ENCODE results near the gene ATRNL1. TPM values are rescaled to one million over a fixed set of nuclear protein-coding genes. Genes with fewer than 3 reads are reported as not detected.

ATRNL1 gene
- total and polyA plus RNA-seq, 4 donors: 0.40 to 26.9 (median 5.3) TPM

- no peak for DNase-seq (ENCODE audit: low spot score)
- H3K27me3 ChIP-seq (ENCODE audit: control insufficient read depth in 4 of 4, insufficient read depth in 4 of 4, low read length in 3 of 4): no peaks in the 10 kb centered on the region
- no peak for TF ChIP-seq HNF4G (IDR thresholded peaks at IDR 0.05)
- no peak for TF ChIP-seq TAF1 (conservative IDR thresholded peaks at IDR 0.05)
- TF ChIP-seq RXRA (IDR thresholded peaks at IDR 0.05): no peak
- TF ChIP-seq HNF4A (conservative IDR thresholded peaks at IDR 0.05): no peak
- no peak for TF ChIP-seq FOXA2 (IDR thresholded peaks at IDR 0.05)
- TF ChIP-seq YY1 (IDR thresholded peaks at IDR 0.05): no peak
- TF ChIP-seq EGR1 (IDR thresholded peaks at IDR 0.05; ENCODE audit: low read depth in 2 of 2): no peak
- TF ChIP-seq CTCF (IDR thresholded peaks at IDR 0.05; ENCODE audit: low read depth, low read length, missing input control): no peak
- no peak for TF ChIP-seq GABPA (IDR thresholded peaks at IDR 0.05 in 1 of 2, conservative IDR thresholded peaks at IDR 0.05 in 1 of 2)
- TF ChIP-seq RAD21 (IDR thresholded peaks at IDR 0.05): no peak
- no peak for TF ChIP-seq SP1 (IDR thresholded peaks at IDR 0.05)
- TF ChIP-seq MAX (IDR thresholded peaks at IDR 0.05): no peak
- no peak for TF ChIP-seq NR2F2 (IDR thresholded peaks at IDR 0.05)
- no peak for TF ChIP-seq JUND (IDR thresholded peaks at IDR 0.05)
- no peak for TF ChIP-seq ZBTB33 (IDR thresholded peaks at IDR 0.05)
- TF ChIP-seq REST (IDR thresholded peaks at IDR 0.05): no peak
- TF ChIP-seq FOXA1 (IDR thresholded peaks at IDR 0.05): no peak
- TF ChIP-seq ATF3 (IDR thresholded peaks at IDR 0.05): no peak
- no peaks in the 10 kb centered on the region for H3K9me3 ChIP-seq (ENCODE audit: control insufficient read depth in 4 of 4, low read length in 3 of 4)
- H3K36me3 ChIP-seq (ENCODE audit: control insufficient read depth in 4 of 4, insufficient read depth in 3 of 4, low read depth in 1 of 4, low read length in 3 of 4): no peaks in the 10 kb centered on the region
- H3K27ac ChIP-seq (ENCODE audit: low read depth in 1 of 2, low read length in 2 of 2): no peak overlapping the region
- no peak overlapping the region for H3K9ac ChIP-seq (ENCODE audit: low read depth in 1 of 2, low read length in 2 of 2)
- H3K4me3 ChIP-seq (ENCODE audit: low read depth in 1 of 3, low read length in 3 of 3): no peak overlapping the region
- peaks cover 0 to 23% (median 18%) of the 10 kb centered on the region in 4 donors for H3K4me1 ChIP-seq (ENCODE audit: control insufficient read depth in 4 of 4, insufficient read depth in 4 of 4, low read length in 3 of 4)
- 97% methylated on average over 9 of the region's 9 CpGs for WGBS
These were observed 856.2 kb downstream of the ATRNL1 start for GRCh38 chr10:115949282-115949844.

All from liver (tissue), 9 donors.